Gastroesophageal sphincter (tissue), 3 donors: ENCODE results near the gene BANF2.
"Not testable (repeated sequence)": the region's sequence is repeated elsewhere in the genome, so short reads cannot be mapped to it uniquely, and the experiment has no call there.

Source experiments
- CTCF ChIP-seq, 4 experiments: fragments of 200-600 bp in 2 of 4; fragments of 450-650 bp in 2 of 4; sonication (generic) in 1 of 4; IDR thresholded peaks; one replicate each; pipeline ENCODE4 v1.5.1; 2017 to 2019; ENCODE audit warnings: antibody characterized with exemption in 4 of 4, mild to moderate bottlenecking in 2 of 4, moderate library complexity in 2 of 4
- EP300 ChIP-seq: sonication (generic); formaldehyde crosslinking; IDR thresholded peaks from one replicate; pipeline ENCODE4 v1.6.1; 2017; ENCODE audit warnings: antibody characterized with exemption, mild to moderate bottlenecking
- POLR2A ChIP-seq, 2 donors: fragments of 450-650 bp; IDR thresholded peaks; one replicate each; pipeline ENCODE4 v1.6.1; 2017; ENCODE audit warnings: antibody characterized with exemption in 2 of 2, mild to moderate bottlenecking in 2 of 2, moderate library complexity in 1 of 2

DNA sequence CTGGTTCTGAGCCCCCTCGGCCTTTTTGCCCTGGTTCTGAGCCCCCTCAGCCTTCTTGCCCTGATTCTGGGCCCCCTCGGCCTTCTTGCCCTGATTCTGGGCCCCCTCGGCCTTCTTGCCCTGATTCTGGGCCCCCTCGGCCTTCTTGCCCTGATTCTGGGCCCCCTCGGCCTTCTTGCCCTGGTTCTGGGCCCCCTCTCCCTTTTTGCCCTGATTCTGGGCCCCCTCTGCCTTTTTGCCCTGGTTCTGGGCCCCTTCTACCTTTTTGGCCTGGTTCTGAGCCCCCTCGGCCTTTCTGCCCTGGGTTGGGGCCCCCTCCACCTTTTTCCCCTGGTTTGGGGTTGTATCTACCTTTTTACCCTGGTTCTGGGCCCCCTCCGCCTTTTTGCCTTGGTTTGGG, 40.4 kb upstream of the BANF2 start:
- TF ChIP-seq EP300; CTCF (IDR thresholded peaks at IDR 0.05); POLR2A (IDR thresholded peaks at IDR 0.05): not testable (repeated sequence)
